WI38 (cell line): ENCODE data around the gene CEP170B.

Experiments used
- H3K4me3 ChIP-seq: 2 replicates; pipeline ENCODE4 v1.5.1; 2011; ENCODE audit warnings: low read depth, mild to moderate bottlenecking, control low read depth, low read length
- TF ChIP-seq, protein P1 (sequence below): IDR thresholded peaks from 2 replicates; pipeline ENCODE4 v1.5.1; 2012; ENCODE audit warnings: low read depth, mild to moderate bottlenecking, control low read depth, low read length

The CEP170B gene

DNA sequence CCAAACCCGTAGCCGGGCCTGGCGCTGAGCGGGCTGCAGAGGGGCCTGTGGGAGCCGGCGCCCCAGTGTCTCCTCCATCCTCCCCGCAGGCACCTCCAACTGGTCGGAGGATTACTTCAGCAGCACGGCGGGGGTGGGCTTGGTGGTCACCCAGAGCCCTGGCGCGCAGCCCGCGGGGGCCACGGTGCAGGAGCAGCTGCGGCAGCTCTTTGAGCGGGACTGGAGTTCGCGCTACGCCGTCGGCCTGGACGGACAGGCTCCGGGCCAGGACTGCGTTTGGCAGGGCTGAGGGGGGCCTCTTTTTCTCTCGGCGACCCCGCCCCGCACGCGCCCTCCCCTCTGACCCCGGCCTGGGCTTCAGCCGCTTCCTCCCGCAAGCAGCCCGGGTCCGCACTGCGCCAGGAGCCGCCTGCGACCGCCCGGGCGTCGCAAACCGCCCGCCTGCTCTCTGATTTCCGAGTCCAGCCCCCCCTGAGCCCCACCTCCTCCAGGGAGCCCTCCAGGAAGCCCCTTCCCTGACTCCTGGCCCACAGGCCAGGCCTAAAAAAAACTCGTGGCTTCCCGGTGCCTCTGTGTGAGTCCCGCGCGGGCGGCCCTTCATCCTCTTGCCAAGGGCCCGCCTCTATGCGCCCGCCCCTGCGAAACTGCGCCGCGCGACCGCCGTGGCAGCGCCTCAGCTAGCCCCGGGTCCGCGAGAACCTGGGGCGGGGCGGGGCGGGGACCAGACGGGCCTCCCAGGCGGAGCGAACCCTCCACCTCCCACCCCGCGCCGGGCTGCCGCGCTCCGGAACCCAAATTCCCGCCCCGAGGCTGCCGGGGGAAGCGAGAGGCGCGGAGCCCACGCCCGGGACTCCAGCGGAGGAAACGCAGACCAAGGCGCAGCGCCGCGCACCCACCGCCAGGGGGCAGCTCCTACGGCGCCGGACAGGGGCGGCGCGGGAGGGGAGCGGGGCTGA lies 67.9 kb downstream of the CEP170B start:
- TF ChIP-seq, protein P1, sequence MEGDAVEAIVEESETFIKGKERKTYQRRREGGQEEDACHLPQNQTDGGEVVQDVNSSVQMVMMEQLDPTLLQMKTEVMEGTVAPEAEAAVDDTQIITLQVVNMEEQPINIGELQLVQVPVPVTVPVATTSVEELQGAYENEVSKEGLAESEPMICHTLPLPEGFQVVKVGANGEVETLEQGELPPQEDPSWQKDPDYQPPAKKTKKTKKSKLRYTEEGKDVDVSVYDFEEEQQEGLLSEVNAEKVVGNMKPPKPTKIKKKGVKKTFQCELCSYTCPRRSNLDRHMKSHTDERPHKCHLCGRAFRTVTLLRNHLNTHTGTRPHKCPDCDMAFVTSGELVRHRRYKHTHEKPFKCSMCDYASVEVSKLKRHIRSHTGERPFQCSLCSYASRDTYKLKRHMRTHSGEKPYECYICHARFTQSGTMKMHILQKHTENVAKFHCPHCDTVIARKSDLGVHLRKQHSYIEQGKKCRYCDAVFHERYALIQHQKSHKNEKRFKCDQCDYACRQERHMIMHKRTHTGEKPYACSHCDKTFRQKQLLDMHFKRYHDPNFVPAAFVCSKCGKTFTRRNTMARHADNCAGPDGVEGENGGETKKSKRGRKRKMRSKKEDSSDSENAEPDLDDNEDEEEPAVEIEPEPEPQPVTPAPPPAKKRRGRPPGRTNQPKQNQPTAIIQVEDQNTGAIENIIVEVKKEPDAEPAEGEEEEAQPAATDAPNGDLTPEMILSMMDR = peak; percentile 63
- H3K4me3 ChIP-seq = peak overlapping the region; percentile 58

DNA sequence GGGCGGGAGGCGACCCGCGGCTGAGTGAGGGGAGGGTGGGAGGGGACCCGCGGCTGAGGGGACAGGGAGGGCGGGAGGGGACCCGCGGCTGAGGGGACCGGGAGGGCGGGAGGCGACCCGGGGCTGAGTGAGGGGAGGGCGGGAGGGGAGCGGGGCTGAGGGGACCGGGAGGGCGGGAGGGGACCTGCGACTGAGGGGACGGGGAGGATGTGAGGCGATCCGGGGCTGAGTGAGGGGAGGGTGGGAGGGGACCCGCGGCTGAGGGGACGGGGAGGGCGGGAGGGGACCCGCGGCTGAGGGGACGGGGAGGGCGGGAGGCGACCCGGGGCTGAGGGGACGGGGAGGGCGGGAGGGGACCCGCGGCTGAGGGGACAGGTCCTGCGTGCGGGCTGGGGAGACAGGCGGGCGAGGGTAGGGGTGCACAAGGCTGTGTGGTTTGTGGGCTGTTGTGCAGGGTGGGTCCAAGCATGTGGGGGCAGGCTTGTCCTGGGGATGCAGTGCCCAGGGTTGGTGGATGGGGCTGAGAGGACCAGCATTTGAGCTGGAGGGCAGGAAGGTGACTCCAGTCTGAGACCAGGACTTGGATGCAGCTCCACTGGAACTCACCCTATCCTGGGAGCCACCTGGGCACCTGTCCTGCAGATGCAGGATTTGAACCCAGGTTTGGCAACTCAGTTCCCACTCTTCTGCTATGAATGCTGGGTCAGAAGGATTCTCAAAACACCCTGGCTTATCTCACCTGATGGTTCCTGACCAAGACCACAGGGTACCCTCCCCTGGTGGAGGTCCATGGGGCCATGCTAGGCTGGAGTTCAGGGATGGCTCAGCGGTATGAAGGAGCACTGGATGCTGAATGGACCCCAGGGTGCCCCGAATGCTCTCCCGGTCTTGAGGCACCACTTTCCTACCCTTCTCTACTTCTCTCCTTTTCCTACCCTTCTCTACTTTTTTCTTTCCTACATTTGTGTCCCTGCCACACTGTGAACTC lies 69.0 kb downstream of the CEP170B start:
- H3K4me3 ChIP-seq = no peak overlapping the region
- TF ChIP-seq, protein P1 = no peak

- no peak overlapping the region for H3K4me3 ChIP-seq
- TF ChIP-seq, protein P1 = no peak
Measured at GRCh38 chr14:104935026-104935650, 70.1 kb downstream of the CEP170B start.

DNA sequence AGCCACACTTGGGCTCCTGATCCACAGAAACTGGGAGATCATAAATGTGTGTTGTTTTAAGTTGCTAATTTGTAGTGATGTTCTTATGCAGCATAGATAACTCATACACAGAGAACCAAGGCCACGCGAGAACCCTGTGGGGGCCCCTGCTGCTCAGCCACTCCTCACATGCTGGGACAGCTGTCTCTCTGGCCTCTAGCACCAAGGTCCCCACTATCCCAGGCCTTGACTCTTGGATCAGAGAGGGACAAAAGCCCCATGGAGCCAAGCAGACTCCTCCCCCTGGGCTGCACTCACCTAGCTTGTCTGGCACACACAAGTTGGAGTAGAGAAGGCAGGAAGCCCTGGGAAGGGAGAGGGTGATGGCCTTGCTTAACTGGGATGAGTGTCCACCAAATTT lies 70.9 kb downstream of the CEP170B start:
- TF ChIP-seq, protein P1 = no peak
- no peak overlapping the region for H3K4me3 ChIP-seq

- H3K4me3 ChIP-seq = no peak overlapping the region
- TF ChIP-seq, protein P1 = no peak
Measured at GRCh38 chr14:104936361-104937155, 71.5 kb downstream of the CEP170B start.

DNA sequence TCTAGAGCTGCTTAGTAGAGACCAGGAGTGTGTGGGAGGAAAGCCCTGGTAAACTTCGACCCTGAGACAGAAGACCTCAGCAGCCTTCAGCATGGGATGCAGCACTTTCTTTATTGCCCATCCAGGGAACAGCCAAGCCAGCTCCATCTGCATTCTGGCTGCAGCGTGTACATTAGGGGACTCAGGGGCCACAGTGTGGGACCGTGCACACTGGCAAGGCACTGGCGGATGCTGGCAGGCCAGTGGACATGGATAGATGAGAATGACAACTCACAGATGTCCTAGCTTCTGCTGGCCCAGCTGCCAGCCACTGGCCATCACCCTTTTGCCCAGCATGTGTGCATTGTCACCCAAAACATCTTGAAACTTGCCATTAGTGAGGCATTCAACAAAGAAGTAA lies 72.1 kb downstream of the CEP170B start:
- H3K4me3 ChIP-seq = no peak overlapping the region
- TF ChIP-seq, protein P1 = no peak
